Immature natural killer cell (primary cell): ENCODE measurements around the gene SHTN1. TPM values are rescaled to one million over a fixed set of nuclear protein-coding genes. Genes with fewer than 3 reads are reported as not detected.

Experiments used
- DNase-seq, 3 donors: peaks; one replicate each; pipeline ENCODE4 v3.0.0; 2022; ENCODE audit warnings: mixed read lengths in 1 of 3
- H3K27ac Mint-ChIP-seq, 6 donors: one replicate each; pipeline ENCODE4 v1.8.0; 2020; ENCODE audit warnings: mixed read lengths in 6 of 6, mild to moderate bottlenecking in 5 of 6, inconsistent platforms in 4 of 6, moderate library complexity in 3 of 6
- H3K27me3 Mint-ChIP-seq, 3 donors: one replicate each; pipeline ENCODE4 v1.8.0; 2020 to 2021; ENCODE audit warnings: low read depth in 3 of 3, mild to moderate bottlenecking in 3 of 3, mixed read lengths in 3 of 3, moderate library complexity in 3 of 3, inconsistent platforms in 1 of 3
- H3K36me3 Mint-ChIP-seq, 3 donors: one replicate each; pipeline ENCODE4 v1.8.0; 2020; ENCODE audit warnings: mixed read lengths in 3 of 3, inconsistent platforms in 2 of 3, mild to moderate bottlenecking in 2 of 3
- H3K4me1 Mint-ChIP-seq, 2 donors: one replicate each; pipeline ENCODE4 v1.8.0; 2020; ENCODE audit warnings: inconsistent platforms in 2 of 2, mild to moderate bottlenecking in 2 of 2, mixed read lengths in 2 of 2, moderate library complexity in 1 of 2
- H3K4me3 Mint-ChIP-seq, 5 donors: one replicate each; pipeline ENCODE4 v1.8.0; 2020; ENCODE audit warnings: mild to moderate bottlenecking in 5 of 5, mixed read lengths in 5 of 5, inconsistent platforms in 3 of 5, moderate library complexity in 3 of 5
- H3K9me3 Mint-ChIP-seq, 6 donors: one replicate each; pipeline ENCODE4 v1.8.0; 2020; ENCODE audit warnings: mild to moderate bottlenecking in 6 of 6, mixed read lengths in 6 of 6, inconsistent platforms in 4 of 6, moderate library complexity in 3 of 6
- polyA plus RNA-seq, 3 donors: library from polyadenylated mRNA; unstranded; fragments of 300-500 nt; fragmentation: Illumina TruSeq; gene quantifications; one replicate each; pipeline ENCODE4 v1.2.3, GENCODE V29; 2021

The SHTN1 gene, protein sequence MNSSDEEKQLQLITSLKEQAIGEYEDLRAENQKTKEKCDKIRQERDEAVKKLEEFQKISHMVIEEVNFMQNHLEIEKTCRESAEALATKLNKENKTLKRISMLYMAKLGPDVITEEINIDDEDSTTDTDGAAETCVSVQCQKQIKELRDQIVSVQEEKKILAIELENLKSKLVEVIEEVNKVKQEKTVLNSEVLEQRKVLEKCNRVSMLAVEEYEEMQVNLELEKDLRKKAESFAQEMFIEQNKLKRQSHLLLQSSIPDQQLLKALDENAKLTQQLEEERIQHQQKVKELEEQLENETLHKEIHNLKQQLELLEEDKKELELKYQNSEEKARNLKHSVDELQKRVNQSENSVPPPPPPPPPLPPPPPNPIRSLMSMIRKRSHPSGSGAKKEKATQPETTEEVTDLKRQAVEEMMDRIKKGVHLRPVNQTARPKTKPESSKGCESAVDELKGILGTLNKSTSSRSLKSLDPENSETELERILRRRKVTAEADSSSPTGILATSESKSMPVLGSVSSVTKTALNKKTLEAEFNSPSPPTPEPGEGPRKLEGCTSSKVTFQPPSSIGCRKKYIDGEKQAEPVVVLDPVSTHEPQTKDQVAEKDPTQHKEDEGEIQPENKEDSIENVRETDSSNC
- under 1 TPM; 0.28 to 0.66 (median 0.55) TPM for polyA plus RNA-seq

DNA sequence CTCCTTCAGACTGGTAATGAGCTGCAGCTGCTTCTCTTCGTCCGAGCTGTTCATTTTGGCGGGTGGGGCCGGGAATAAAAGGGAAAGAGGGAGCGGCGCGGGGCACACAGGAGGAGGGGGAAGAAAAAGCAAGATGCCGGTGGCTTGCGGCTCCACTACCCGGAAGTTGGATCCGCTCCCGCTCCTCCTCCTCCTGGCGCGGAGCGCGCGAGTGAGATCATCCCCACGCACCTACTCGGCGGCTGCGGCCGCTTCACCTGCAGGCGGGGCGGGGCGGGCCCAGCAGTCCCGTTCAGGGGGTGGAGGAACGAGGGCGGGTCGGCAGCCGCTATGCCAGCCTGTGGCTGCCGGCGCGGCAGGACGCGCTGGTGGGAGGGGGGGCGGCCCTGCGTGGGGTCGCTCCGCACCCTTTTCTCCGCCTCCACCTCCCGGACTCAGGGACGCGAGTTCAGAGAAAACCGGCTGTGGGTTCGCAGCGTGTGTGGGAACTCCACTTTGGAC lies at the start of gene SHTN1:
Gene SHTN1, minus strand, starts transcription at position 162 of the 501 bp plus-strand sequence. Its CDS starts 108 bp downstream, at position 54.
- peaks cover 7 to 11% (median 11%) of the 10 kb centered on the region in 3 donors for H3K27me3 Mint-ChIP-seq
- H3K4me1 Mint-ChIP-seq: peaks cover 5 to 13% of the 10 kb centered on the region in 2 donors
- H3K4me3 Mint-ChIP-seq: peak within 1 kb of the TSS; percentile 53 to 71 (median 61)
- peaks cover 3% of the 10 kb centered on the region in 3 donors for H3K36me3 Mint-ChIP-seq
- DNase-seq: peak in 1 of 3 donors; percentile 5
- no peak within 1 kb of the TSS for H3K27ac Mint-ChIP-seq
- H3K9me3 Mint-ChIP-seq: peaks cover 0 to 4% (median under 1%) of the 10 kb centered on the region in 6 donors

DNA sequence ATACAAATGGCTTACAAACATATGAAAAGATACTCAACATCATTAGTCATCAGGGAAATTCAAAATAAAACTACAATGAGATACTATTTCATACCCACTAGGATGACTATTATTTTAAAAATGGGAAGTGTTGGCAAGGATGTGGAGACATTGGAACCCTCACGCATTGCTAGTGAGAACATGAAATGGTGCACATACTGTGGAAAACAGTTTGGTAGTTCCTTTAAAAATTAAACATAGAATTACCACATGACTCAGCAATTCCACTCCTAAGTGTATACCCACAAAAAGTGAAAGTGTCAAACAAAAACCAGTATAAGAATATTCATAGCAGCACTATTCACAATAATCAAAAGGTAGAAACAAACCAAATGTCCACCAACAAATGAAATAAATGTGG lies 48.5 kb upstream of the SHTN1 start:
- H3K27ac Mint-ChIP-seq: no peak overlapping the region

DNA sequence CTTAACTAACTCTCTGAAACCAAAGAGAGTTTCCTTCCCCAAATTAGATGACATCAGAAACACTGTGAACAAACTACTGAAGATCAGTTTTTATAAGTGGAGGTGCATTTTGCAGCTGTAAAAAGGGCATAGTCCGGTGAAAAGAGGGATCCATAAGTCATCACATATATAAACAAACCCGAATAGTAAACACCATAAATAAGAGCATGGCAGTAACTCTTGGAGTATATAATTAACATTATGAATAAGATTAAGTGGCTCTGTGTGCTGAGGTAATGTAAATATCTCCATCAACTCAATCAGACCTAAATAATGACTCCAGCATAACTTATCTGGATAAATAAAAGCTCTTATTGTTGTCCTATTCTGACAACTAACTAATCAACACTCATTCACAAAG lies 43.0 kb upstream of the SHTN1 start:
- Mint-ChIP-seq H3K36me3 (no peaks in the 10 kb centered on the region), H3K4me3 (no peak overlapping the region), H3K27me3 (no peaks in the 10 kb centered on the region), H3K9me3 (peaks cover 2 to 30% (median 5%) of the 10 kb centered on the region in 6 donors), H3K27ac (no peak overlapping the region), H3K4me1 (no peaks in the 10 kb centered on the region)
- DNase-seq: no peak

More for the DNA sequence above, 48.5 kb upstream of the SHTN1 start:
- DNase-seq: no peak
- H3K9me3 Mint-ChIP-seq: peaks cover 2 to 10% (median 3%) of the 10 kb centered on the region in 6 donors
- H3K4me1 Mint-ChIP-seq: no peaks in the 10 kb centered on the region
- H3K27me3 Mint-ChIP-seq: peaks cover 0 to 2% (median 0%) of the 10 kb centered on the region in 3 donors
- no peak overlapping the region for H3K4me3 Mint-ChIP-seq
- no peaks in the 10 kb centered on the region for H3K36me3 Mint-ChIP-seq

DNA sequence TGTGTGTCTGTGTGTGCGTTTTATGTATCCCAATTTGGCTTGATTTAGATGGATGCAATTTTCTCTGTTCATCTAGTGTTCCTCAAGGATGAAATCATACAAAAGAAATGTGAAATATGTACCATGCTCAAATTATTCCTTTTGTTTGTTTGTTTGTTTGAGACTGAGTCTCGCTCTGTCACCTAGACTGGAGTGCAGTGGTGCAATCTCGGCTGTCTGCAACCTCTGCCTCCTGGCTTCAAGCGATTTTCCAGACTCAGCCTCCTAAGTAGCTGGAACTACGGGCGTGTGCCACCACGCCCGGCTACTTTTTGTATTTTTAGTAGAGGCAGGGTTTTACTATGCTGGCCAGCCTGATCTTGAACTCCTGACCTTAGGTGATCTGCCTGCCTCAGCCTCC lies 11.3 kb upstream of the SHTN1 start:
- H3K36me3 Mint-ChIP-seq: no peaks in the 10 kb centered on the region
- no peak for DNase-seq
- peaks cover 0 to 3% (median 0%) of the 10 kb centered on the region in 6 donors for H3K9me3 Mint-ChIP-seq
- H3K27ac Mint-ChIP-seq: no peak overlapping the region
- no peaks in the 10 kb centered on the region for H3K4me1 Mint-ChIP-seq
- H3K27me3 Mint-ChIP-seq: peaks cover 0 to 2% (median 1%) of the 10 kb centered on the region in 3 donors
- no peak overlapping the region for H3K4me3 Mint-ChIP-seq

DNA sequence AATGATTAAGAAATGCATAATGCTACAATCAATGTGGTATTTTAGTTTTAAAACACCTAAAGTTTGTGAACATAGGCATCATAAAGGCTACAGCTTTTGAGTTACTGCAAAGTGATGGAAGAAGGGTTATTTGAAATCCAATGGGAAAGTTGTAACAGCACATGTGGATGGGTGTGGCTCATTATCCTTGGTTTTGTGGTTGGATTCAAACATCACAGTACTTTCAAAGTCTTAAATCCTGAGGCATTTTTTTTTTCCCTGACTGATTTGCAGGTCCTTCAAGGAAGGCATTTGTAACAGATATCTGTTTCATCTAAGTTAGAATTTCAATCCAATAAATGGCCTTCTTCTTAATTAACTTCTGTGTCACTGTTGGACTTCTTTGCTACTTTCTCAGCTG lies 9.8 kb upstream of the SHTN1 start:
- H3K4me3 Mint-ChIP-seq: no peak overlapping the region
- DNase-seq: no peak
- no peaks in the 10 kb centered on the region for H3K36me3 Mint-ChIP-seq
- H3K27me3 Mint-ChIP-seq: peaks cover 0 to 2% (median 1%) of the 10 kb centered on the region in 3 donors
- H3K27ac Mint-ChIP-seq: no peak overlapping the region
- H3K9me3 Mint-ChIP-seq: peaks cover 0 to 3% (median 0%) of the 10 kb centered on the region in 6 donors
- H3K4me1 Mint-ChIP-seq: no peaks in the 10 kb centered on the region

DNA sequence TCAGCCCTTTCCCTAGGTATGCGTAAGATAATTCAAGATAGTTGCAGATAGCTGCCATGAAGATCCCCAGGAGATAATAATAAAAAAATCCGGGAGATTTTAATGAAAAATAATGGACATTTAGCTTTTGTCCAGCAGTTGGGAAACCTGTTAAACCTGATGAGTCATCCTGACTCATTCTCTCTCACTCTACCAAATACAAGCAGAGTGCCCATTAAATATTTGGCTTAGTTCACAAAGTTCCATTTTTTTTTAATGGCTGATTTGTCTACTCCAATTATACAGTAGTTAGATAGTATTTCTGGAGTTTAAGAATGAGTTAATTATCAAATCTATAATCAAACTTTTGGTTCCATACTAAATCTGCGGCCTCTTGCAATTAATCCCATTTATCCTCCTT lies 2.1 kb upstream of the SHTN1 start:
- Mint-ChIP-seq H3K9me3 (peaks cover 0 to 4% (median under 1%) of the 10 kb centered on the region in 6 donors), H3K4me3 (no peak overlapping the region), H3K27me3 (peaks cover 7 to 11% (median 9%) of the 10 kb centered on the region in 3 donors), H3K27ac (no peak overlapping the region), H3K36me3 (peaks cover 3% of the 10 kb centered on the region in 3 donors), H3K4me1 (peaks cover 5 to 13% of the 10 kb centered on the region in 2 donors)
- DNase-seq: no peak

DNA sequence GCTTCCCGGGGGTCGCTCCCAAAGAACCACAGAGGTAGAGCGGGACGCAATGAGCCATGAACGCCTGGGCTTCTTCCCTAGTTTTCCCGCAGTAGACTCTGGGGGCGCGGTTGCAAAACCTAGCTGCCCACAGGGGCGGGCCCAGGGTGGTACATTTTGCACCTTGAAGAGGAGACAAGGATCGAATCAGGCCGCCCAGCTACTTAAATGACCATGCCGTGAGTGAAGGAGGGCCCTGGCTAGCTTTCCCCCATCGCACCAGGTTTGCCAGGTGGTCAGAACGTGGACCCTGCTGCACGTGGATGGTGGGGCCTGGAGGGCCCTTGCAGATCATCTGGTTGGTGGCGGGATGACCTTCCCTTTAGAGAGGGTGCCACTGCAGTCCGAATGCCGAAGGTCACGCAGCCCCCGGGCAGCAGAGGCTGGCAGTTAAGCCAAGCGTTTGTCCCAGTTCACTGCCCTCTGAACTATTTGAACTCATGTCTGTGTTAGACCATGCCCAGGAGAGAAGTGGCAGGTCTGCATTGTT lies 604 bp upstream of the SHTN1 start:
- Mint-ChIP-seq H3K36me3 (peaks cover 3% of the 10 kb centered on the region in 3 donors), H3K9me3 (peaks cover 0 to 4% (median under 1%) of the 10 kb centered on the region in 6 donors), H3K27ac (no peak overlapping the region), H3K4me1 (peaks cover 5 to 13% of the 10 kb centered on the region in 2 donors), H3K27me3 (peaks cover 7 to 11% (median 11%) of the 10 kb centered on the region in 3 donors), H3K4me3 (peak overlapping the region in 3 of 5 donors; percentile 36 to 56 (median 46))
- no peak for DNase-seq

DNA sequence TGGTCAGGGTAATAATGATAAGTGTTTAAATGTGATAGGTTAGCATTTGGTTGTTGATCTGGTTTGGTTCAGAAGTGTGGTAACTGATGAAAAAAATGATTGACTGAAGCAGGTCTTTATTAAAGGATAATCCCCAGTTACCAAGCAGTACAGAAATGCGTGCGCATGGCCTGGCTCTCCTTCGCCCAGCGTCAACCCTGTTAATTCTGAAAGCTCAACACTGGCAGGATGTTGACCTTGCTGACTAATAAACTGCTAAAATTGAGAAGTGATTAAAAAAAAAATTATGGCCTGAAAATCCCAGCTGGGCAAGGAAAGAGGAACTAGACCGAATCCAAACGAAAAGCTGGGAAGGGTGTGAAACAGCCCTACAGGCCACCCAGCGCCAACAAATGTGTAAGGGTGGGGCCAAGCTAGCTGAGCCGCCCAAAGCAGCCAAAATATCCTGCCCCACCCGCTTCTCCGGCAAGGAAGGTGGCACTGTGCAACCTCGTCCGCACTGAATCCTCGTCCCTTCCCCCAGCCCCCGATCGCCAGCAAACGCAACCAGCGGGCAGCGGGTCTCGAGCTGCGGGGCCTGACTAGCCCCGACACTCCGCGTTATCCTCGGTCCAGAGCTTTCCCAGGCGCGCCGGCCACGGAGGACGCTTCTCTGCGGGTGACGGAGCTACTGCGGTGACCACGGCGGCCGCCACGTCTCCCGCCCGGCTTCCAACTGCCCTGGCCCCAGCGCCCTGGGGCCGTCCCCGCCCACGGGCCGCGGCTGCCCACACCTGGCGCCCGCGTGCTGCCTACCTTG lies 561 bp downstream of the SHTN1 start:
- Mint-ChIP-seq H3K4me1 (peaks cover 5 to 13% of the 10 kb centered on the region in 2 donors), H3K27me3 (peaks cover 7 to 11% (median 11%) of the 10 kb centered on the region in 3 donors), H3K4me3 (peak overlapping the region; percentile 43 to 71 (median 60)), H3K27ac (no peak overlapping the region), H3K36me3 (peaks cover 3% of the 10 kb centered on the region in 3 donors), H3K9me3 (peaks cover 0 to 4% (median under 1%) of the 10 kb centered on the region in 6 donors)
- DNase-seq: no peak

DNA sequence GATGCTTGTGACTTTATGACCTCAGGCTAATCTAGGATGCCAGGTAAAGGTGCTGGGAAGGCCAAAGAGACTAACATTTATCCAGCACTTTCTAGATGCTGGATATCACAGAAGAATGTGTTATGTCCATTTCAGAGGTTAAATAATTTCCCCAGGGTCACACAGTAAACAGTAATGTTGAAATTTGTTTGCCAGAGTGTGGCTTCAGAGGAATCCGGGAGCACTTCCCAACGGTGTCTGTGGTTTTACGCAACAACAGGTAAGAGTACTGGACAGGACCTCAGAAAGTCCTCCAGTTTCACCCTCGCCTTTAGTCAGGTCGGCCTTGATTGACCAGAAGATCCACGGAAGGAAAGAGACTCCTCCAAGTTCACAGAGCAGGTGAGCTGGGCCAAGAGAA lies 1.7 kb downstream of the SHTN1 start:
- Mint-ChIP-seq H3K27me3 (peaks cover 3 to 13% (median 11%) of the 10 kb centered on the region in 3 donors), H3K4me3 (peak overlapping the region; percentile 46 to 63 (median 47)), H3K36me3 (peaks cover 3% of the 10 kb centered on the region in 3 donors), H3K4me1 (peaks cover 5 to 13% of the 10 kb centered on the region in 2 donors), H3K27ac (no peak overlapping the region), H3K9me3 (peaks cover 0 to 4% (median 2%) of the 10 kb centered on the region in 6 donors)
- DNase-seq: no peak

DNA sequence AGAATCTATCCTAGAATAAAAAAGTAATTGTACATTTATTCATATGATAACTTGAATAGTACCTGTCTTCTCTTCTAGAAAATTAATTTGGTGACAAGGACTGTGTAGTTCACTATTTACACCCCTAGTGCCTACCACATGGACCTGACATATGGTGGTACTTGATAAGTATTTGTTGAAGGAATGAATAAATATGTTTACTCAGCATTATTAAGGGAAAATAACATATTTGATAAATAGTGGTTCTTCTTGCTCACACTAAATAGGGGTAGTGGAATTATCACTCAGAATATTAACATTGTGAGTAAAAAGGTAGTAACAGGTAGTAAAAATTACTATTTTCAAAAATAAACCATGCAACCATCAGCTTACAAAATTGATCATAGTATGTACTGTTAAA lies 2.8 kb downstream of the SHTN1 start:
- Mint-ChIP-seq H3K27ac (no peak overlapping the region), H3K4me3 (no peak overlapping the region), H3K9me3 (peaks cover 0 to 6% (median 3%) of the 10 kb centered on the region in 6 donors), H3K36me3 (peaks cover 3% of the 10 kb centered on the region in 3 donors), H3K27me3 (peaks cover 3 to 14% (median 11%) of the 10 kb centered on the region in 3 donors), H3K4me1 (peaks cover 5 to 13% of the 10 kb centered on the region in 2 donors)
- no peak for DNase-seq

DNA sequence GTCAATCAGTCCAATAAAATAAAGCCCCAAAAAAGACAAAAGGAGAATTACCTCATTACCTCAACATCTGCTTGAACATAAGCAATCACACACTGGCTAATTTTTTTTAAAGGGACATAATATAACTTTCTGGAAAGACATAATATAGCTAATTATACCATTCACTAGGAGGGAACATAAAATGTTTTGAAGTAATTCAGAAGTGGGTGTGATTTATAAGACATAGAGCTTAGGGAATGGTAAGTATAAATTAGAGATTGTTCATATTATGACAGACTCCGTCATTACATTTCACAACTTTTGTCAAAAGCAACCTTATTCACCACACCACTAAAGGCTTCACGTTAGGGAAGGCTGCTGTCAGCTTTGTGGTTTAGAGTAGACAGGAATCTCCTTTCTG lies 3.8 kb downstream of the SHTN1 start:
- peaks cover 0 to 6% (median 3%) of the 10 kb centered on the region in 6 donors for H3K9me3 Mint-ChIP-seq
- peaks cover 5 to 13% of the 10 kb centered on the region in 2 donors for H3K4me1 Mint-ChIP-seq
- no peak overlapping the region for H3K27ac Mint-ChIP-seq
- H3K27me3 Mint-ChIP-seq: peaks cover 3 to 14% (median 11%) of the 10 kb centered on the region in 3 donors
- DNase-seq: no peak
- H3K4me3 Mint-ChIP-seq: no peak overlapping the region
- peaks cover 3% of the 10 kb centered on the region in 3 donors for H3K36me3 Mint-ChIP-seq

DNA sequence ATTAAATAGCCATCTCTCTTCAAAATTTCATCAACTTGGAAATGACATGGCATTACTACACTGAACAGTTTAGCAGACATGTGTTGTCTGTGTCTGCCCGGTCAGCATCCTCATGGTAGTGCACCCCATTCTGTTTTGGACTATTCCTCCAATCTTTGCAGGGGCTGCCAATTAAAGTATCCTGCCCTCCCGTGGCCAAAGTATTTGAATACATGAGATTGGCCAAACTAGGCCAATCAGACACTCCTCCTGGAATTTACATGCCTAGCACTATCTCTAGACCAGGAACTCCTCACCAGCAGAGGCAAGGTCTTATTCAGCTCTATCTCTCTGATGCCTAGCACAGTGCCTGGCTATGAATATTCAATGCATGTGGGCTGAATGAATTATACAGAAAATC lies 4.4 kb downstream of the SHTN1 start:
- H3K4me3 Mint-ChIP-seq: no peak overlapping the region
- peaks cover 0 to 6% (median 3%) of the 10 kb centered on the region in 6 donors for H3K9me3 Mint-ChIP-seq
- peaks cover under 1 to 9% of the 10 kb centered on the region in 2 donors for H3K4me1 Mint-ChIP-seq
- H3K27ac Mint-ChIP-seq: no peak overlapping the region
- no peaks in the 10 kb centered on the region for H3K36me3 Mint-ChIP-seq
- peaks cover 3 to 11% (median 11%) of the 10 kb centered on the region in 3 donors for H3K27me3 Mint-ChIP-seq
- no peak for DNase-seq

DNA sequence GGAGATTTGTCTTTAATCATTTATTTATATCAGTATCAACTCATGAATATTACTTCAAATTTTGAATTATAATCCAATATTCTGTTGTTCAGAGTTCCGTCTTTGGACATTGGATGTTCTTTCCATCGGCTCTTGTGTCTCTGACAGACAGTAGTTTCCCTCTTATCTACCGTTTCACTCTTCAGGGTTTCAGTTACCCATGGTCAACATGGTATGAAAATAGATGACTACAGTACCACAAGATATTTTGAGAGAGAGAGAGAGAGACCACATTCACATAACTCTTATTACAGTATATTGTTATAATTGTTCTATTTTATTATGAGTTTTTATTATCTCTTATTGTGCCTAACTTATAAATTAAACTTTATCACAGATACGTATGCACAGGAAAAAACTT lies 6.8 kb downstream of the SHTN1 start:
- Mint-ChIP-seq H3K4me3 (no peak overlapping the region), H3K9me3 (peaks cover 0 to 6% (median 0%) of the 10 kb centered on the region in 6 donors), H3K4me1 (no peaks in the 10 kb centered on the region), H3K27me3 (peaks cover 0 to 7% (median 0%) of the 10 kb centered on the region in 3 donors), H3K27ac (no peak overlapping the region), H3K36me3 (no peaks in the 10 kb centered on the region)
- DNase-seq: no peak
